ENCODE data around the gene NPDC1.

The NPDC1 gene

DNA sequence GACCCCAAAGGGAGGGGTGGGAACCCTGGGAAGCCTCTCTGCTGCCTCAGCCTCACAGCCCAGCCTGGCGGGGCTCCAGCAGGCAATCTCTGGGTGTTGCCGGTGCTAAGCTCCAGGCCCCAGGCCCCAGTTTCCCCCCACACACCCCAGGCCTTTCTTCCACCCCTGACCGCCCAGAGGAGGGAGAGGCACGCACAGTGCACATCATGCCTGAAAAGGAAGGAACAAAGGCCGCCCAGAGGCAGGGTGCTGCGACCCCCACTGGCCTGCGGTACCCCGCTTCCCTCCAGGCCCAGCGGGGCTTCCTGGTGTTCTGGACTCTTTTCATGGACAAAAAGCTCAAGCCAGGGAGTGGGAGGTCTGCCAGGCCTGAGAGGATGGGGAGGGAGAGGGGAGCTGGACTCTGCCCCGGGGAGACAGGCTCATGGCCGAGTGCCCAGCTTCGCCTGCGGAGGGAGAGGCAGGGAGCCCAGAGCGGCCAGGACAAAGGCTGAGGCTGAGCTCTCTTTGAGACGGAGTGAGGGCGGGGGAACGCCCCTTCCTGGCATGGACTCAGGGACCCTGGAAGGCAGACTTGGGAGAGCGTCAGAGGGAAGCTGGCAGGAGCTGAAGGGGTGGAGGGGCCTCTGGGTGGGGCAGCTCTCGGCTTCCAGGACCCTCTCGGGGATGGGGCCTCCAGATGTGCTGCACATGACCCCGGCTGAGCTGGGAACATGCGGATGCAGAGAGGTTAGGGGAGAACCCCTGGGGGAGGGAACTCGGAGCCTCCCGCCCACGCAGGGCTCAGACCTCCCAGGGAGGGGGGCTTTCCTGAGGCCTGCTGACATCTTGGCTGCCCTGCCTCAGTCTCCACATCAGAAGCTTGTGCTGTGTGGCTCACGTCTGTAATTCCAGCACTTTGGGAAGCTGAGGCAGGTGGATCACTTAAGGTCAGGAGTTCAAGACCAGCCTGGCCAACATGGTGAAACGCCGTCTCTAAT lies 9.7 kb upstream of the NPDC1 start:
- no peak for DNase-seq (ENCODE audit: low read depth)

DNA sequence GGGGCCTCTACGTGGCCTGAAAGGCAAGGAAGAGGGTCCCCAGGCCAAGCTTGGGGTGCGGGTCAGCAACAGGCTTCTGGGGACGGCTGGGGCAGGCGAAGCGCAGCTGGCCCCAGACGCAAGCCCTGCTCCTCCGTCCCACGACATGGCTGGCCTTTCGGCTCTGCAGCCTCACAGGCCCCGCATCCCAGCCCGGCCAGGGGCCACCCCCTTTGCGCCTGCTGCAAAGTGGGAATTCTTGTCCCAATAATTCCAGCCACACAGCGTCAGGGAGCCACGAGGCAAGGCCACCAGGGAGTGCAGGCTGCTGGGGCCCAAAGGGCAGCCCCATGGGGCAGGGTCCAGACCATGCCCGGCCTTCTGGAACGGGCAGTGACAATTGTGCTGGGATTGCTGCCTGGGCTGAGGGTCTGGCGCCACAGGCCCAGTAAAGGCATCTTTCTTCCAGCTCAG lies 9.0 kb upstream of the NPDC1 start:
- DNase-seq (ENCODE audit: low read depth), result no peak

DNA sequence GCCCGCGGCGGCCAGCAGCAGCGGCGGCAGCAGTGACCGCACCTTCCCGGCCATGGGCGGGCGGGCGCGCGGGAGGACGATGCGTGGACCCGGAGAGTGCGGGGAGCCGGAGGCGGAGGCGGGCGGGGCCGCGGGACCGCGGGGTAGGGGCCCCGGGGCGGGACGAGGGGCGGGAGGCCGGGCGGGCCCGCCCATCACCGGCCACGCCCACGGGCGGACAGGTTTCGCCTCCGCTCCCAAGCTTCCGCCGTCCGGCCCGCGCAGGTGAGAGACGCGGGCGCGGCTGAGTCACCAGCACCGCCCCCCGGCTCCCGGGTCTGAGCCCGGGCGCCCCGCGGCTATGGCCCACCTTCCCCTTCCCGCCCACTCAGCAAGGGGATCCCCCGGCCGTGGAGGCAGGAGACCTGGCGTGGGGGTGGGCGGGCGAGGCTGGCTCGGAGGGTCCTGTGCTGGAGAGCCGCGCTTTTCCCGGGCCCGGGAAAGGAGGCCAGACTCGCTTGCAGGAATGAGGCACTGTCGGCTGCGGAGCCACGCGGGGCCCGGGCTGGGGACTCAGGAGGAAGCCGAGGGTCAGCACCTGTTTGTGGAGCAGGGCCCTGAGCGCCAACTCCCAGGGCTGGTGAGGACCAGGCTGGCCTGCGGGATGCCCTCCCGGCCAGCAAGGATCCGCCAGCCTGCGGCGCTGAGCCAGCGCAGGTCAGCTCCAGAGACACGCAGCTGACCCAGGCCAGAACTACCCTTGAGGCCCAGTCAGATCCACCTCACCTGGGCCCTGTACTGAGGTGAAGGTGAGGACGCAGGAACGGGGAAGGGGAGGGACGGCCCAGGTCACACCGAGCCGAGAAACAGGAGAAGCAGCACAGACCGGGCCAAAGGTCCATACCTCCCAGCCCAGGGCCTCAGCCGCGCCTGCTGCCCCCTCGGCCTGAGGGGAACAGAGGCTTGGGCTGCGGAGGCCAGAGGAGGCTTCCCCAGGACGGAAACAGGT lies 8.3 kb upstream of the NPDC1 start, which contains the start of gene ENTPD2:
TSS of gene ENTPD2 (minus strand) at position 118 of the 988 bp plus-strand sequence. CDS start at position 54, 64 bp downstream.
- no peak for DNase-seq (ENCODE audit: low read depth)

DNA sequence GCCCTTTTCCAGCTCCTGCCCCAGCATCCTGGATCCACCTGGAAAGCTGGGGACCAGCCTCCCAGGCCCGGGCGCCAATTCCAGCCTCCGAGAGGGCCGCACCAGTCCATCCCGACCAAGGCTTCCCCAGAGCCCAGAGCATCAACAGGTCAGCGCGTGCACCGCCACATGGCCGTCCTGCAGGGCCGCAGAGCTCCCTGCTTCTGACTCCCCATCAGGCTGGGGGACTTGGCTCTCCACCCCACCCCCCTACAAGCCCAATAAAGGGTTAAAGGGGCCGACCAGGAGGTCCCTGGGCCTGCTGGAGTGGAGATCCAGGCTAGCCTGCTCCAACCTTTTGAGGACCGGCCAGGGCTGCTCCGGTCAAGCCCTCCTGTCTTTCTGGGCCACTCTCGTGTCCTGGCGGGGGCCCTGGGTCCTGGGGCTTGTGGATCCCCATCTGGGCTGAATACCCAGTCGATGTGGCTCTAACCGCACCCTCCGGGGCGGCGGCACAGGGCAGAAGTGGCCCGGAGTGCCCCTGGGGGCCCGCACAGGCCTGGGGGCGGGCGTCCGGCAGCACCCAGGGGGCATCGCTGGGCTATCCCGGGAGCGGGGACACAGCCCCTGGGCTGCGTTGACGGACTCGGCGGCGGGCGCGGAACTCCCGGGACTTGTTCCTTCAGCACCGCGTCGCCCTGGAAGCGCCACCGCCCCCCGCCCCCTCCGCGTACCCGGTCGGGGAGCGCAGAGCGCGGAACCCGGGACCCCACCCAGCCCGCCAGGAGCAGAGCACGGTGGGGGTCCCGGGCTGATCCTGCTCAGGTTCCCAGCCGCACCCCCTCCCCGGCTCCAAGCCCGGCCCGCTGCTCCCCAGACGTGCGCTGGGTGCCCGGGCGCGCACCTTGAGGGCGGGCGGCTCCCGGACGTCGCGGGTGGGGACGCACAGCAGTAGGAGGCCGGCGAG lies 7.3 kb upstream of the NPDC1 start:
- no peak for DNase-seq (ENCODE audit: low read depth)

DNA sequence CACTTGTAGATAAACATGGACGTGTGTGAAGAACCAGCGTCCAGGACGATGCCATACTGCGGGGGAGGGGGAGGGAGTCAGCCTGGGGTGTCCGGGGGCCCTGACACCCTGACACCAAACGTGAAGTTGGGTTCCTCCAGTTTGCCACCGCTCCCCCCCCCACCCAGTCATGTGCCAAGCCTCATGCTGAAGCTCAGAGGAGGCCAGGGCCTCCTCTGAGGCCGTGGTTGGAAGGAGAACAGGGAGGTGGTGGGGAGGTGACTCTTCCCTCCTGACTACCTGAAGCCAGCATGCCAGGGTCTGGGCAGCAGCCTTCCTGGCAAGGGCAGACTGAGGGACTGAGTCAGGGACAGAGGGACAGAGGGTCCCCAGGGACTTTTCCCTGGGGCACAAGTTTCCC lies 6.3 kb upstream of the NPDC1 start:
- DNase-seq (ENCODE audit: low read depth), result no peak

DNA sequence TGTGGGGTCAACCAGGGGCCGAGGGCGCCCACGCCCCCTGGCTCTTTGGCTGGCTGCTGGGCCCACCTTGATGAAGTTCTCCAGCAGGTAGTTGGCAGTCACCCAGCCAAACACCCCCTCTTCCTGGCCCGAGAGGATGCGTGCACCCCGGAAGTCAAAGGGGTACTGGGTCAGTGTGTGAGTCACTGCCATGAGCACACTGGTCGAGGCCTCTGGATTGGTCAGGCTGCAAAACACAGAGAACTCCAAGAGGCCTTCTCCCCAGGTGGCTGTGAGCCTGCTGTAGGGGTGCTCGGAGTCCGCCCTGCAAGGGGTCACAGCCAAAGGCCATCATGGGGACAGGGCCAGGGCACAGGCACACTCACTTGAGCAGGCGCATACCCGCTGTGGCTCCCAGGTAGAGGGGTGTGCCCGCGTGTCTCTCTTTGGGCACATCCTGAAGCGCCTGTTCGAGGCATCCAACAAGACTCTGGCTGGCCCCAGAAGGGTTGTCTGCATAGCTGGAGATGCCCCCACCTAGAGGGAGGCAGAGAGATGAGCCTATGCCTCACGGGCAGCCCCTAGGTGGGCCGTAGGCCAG lies 5.3 kb upstream of the NPDC1 start:
- no peak for DNase-seq (ENCODE audit: low read depth)

DNA sequence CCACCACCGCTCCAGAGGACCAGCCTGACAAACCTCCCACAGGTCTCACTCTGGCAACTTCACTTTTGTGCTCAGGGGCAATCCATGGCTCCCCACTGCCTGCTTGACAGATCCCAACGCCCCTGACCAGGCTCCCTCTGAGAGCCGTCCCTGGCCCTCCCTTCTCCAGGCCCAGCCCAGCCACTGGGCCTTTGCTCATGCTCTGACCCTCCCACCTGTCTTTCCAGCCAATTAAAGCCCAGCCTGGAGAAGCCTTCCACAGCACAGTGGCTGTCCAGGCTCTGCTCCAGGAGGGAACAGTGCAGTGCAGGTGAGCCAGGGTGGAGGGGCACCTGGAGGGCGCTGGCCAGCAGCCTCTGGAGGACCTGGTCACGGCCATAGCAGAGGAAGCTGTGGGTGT lies 4.6 kb upstream of the NPDC1 start:
- no peak for DNase-seq (ENCODE audit: low read depth)

DNA sequence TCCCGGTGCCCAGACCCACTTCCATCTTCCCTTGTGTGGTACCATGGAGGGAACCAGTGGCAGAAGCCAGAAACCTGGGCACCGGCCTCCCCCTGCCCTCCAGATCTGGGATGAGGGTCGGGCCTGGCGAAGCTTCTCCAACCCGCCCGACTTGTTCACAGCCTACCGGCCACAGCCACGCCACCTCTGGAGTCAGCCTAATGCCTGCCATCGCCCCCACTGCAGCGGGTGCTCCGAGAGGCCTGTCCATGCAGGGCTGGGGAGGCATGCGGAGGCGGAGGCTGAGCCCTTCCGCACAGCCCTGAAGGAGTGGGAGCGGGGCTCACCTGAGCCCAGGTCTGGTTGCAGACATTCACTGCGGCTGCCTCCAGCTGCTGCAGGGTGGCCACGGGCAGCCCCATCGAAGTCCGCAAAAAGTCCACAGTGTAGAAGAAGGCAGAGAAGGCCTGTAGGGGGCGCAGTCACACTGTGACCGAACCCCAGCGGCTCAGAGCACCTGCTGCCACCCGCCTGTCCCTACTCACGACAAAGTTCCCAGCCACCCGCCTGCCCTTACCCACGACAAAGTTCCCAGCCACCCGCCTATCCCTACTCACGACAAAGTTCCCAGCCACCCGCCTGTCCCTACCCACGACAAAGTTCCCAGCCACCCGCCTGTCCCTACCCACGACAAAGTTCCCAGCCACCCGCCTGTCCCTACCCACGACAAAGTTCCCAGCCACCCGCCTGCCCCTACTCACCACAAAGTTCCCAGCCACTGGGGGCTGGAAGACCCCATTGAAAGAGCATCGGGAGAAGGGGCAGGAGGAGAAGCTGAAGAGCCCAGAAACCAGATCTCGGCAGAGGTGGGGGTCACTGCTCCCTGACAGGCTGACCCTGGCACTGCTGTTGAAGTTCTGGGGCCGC lies 3.8 kb upstream of the NPDC1 start:
- no peak for DNase-seq (ENCODE audit: low read depth)

DNA sequence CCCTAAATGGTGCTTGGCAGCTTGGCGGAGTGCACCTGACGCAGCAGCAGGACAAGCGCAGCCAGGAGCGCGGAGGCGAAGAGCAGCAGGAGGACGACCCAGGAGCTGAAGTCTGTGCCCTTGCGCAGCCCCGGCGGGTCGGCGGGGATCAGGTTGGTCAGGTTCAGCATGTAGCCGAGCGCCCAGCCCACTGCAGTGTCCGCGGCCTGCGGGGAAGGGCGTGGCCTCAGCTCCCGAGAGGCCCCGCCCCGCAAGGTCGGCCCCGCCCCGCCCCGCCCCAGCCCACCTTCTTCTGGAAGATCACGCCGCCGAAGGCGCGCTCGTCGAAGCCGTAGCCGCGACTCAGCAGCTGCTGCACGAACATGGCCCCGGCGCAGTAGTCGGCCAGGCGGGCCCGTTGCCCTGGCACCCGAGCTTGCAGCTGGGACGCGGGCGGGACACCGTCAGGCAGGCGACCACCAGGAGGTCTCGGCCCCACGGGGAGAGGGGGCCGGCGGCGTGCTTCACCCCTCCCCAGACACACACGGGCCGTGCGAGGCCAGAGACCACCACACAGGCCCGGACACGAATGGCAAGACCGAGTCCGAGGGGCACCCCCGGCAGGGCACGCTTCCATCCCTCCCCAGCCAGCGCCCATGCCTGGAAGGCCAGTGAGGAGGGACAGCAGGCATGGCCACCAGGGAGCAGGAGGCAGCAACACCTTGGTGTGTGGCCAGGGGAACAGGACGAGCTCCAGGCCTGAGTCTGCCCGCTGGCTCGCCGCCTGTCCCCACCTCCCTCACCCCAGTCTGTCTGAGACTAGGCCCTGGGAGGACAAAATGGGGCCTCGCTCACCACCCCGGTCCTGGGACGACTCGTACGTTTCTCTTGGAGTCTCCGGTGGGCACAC lies 2.9 kb upstream of the NPDC1 start:
- DNase-seq (ENCODE audit: low read depth), result no peak

DNA sequence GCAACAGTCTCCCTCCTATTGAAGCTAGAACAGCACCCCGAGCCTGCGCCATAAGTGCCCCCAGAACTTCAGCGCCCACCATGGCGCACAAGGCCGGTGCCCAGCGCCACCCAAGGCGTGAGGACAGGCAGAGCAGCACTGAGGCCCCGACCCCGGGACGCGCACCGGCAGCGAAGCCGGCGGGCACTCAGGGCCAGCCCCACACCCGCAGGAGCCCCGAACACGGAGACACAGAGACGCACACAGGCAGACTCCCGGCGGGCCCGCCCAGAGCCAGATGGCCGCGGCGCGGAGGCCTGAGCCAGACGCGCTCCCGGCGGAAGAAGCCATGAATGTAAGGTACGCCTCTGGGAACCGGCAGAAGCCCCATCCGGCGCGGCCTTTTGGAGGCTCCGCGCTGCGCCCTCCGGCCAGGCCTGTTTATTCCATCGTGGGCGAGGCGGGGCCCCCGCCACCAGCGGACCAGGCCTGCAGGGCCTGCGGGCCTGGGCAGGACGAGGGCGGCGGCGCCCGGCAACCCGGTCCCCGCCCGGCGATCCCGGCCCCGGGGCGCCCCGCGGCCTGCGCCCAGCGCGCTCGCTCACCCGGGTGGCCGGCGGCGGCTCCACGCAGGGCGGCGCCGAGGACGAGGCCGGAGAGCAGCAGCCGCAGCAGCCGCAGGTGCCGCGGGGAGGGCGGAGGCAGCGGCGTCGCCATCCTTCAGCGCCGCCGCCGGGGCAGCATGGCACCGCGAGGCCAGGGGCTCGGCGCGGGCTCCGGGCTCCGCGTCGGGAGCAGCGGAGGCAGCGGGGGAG lies 486 bp downstream of the NPDC1 start:
- no peak for DNase-seq (ENCODE audit: low read depth)

DNA sequence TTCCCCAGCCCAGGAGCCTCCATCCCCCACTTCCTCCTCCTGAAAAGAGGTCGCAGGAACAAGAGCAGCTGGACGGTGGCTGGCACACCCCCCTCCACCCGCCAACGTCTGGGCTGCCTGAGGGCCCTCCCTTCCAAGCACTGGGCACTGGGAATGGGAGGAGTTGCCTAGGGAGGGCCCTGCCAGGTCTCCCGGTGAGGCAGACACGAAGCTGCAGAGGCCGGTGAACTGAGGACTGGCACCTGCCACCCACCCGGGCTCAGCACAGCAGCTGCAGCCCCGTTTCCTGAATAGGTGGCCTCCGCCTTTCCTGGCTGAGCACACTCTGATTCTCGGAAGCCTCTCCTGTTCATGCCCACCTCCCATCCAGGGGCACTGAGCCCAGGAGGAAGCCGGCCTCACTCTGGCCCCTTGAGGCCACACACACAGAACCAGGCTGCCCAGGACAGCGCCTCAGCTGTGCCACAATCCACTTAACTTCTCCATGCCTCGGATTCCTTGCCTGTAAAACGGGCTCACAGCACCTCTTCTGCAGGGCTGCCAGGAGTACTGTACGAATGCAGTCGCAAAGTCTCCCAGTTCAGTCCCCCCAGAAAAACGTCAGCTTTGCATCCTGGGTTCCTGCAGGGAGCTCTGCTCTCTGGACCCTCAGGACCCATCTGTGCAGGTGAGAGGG lies 1.3 kb downstream of the NPDC1 start:
- DNase-seq (ENCODE audit: low read depth), result no peak

DNA sequence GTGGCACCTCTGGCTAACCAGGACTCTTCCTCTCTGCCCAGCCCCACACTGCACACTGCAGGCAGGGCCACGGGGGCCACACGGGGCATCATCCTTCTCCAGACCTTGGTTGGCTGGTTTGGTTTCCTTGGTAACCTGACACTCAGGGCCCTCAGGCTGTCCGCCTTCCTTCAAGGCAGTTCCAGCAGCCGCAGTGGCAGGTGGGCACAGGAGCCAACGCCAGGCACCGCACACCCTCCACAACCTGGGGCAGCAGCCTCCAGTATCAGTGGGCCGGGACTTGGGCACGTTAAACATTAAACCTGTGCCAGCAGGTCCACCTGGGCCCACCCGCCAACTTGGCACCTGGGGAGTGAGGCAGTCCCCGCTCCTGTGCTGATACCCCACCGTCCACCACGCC lies 1.9 kb downstream of the NPDC1 start:
- no peak for DNase-seq (ENCODE audit: low read depth)

DNA sequence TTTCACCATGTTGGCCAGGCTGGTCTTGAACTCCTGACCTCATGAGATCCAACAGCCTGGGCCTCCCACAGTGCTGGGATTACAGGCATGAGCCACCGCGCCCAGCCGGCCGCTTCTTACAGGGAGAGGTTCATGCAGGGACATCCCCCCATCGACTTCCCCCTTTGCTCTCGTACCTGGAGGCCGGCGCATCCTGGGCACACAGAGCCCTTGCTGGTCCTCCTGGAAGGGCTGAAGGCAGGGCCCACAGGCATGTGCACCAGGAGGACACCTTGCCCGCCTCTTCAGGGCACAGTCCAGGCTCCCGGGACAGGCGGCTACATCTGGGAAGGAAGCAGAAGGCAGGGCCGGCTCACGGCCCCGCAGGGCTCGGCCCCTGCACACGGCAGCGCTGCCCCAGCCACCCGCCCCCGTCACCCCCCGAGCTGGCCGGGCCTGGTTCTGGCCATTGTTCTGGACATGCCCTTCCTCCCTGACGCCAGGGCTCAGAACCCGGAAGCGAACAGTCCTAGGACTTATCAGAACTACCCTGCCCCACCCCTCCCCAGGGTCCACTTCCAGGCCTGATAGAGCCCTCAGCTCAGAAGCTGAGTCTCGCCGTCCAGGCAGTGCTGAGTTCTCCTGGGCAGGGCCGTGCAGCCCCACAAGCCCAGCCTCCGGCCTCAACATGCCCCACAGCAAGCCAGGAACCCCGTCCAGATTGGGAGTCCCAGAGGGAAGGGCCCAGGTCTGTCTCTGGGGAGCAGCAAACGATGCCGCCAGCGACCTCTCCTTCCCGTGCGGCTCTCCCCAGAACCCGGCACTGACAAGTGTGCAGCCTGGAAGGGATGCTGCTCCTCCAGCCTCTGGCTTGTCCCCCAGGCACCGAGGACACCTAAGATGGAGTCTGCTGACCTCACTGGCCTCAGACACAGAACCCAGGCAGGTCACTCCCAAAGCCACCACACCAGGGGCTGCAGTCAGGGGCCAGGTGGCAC lies 2.9 kb downstream of the NPDC1 start:
- DNase-seq (ENCODE audit: low read depth), result no peak

DNA sequence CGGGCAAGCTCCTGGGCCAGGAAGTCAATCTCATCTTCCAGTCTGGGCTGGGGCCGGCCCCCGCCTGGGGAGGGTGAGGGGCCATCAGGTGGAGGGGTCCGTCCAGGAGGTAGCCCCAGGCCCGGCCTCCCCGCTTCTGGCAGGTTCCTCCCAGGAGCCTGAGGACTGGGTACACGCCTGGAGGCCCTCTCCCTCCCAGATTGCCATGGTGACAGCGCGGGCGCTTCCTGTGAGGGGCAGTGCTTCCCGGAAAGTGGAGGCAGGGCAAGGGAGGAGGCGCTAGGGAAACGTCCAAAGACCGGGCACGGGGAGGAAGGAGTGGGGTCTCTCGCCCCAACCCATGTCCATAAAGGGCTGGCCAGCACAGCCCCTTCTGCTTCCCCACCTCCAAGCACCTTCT lies 4.9 kb downstream of the NPDC1 start:
- no peak for DNase-seq (ENCODE audit: low read depth)

DNA sequence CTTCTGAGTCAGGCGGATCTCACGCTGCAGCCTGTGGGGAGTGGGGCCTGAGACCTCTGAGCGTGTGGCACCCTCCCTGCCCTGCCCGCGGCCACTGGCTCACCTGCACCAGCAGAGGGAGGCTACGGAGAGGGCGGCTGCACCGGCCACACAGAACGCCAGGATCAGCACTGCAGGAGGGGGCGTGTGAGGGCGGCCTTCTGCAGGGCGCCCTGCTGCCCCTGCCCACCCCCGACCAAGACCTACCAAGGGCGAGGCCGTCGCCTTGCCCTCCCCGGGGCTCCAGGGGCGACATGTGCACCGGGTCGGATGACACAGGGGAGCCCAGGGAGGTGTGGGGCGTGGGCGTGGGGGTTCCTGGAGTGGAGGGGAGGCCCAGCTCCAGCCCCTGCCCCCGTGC lies 5.4 kb downstream of the NPDC1 start:
- no peak for DNase-seq (ENCODE audit: low read depth)

Data from T follicular helper cell (primary cell).